HCT116 (cell line): Measurements from ENCODE around the gene TANC1. TPM values are rescaled to one million over a fixed set of nuclear protein-coding genes. Genes with fewer than 3 reads are reported as not detected.

Source experiments
- ATAC-seq: fragments of 200-7000 bp; cut with Tn5 transposase; 2 replicates; pipeline ENCODE4 v1.9.1; 2020; ENCODE audit warnings: mild to moderate bottlenecking, moderate library complexity
- BruUV-seq: library from RNA; stranded (reverse); fragments of 400-500 nt; replicated peaks from 2 replicates; lab custom pipeline; 2021; lab: Mats Ljungman, UMichigan
- CTCF ChIA-PET: fragments of 300-600 bp; sonication (Branson Sonifier 250); formaldehyde crosslinking; loops from one replicate; lab custom pipeline; 2021; ENCODE audit warnings: antibody characterized with exemption; lab: Charles Lee
- POLR2A ChIA-PET: fragments of 300-600, 350-600 bp; sonication (Branson Sonifier 250); formaldehyde crosslinking; loops from one replicate; lab custom pipeline; 2021; ENCODE audit warnings: antibody characterized with exemption; lab: Charles Lee
- RAD21 ChIA-PET, 2 experiments: fragments of 300-600 bp; sonication (Branson Sonifier 250); formaldehyde crosslinking; loops; one replicate each; lab custom pipeline; 2023; ENCODE audit warnings: low total read pairs in 2 of 2; ENCODE audit not compliant: uncharacterized antibody in 2 of 2, unreplicated experiment in 2 of 2, low non-redundant PET in 1 of 2; lab: Charles Lee
- DNase-seq: peaks from one replicate; pipeline ENCODE4 v3.0.0-alpha.2; 2010; ENCODE audit warnings: low read depth, low spot score
- H2AFZ ChIP-seq: fragments of 200-600 bp; shearing (Covaris generic), sonication (generic); 2 replicates; pipeline ENCODE4 v1.6.1; 2017; ENCODE audit warnings: low read depth, mixed run types, mixed read lengths, antibody characterized with exemption, low read length; ENCODE audit not compliant: poor library complexity, severe bottlenecking
- H3K27ac ChIP-seq: 2 replicates; pipeline ENCODE4 v1.5.1; 2012; ENCODE audit warnings: low read depth, low read length
- H3K27me3 ChIP-seq: fragments of 200-600 bp; sonication (generic); 2 replicates; pipeline ENCODE4 v1.6.1; 2016; ENCODE audit warnings: mixed run types, low read length, mixed read lengths; ENCODE audit not compliant: insufficient read depth
- H3K36me3 ChIP-seq, 2 experiments: fragments of 200-500 bp in 1 of 2; fragments of 200-600 bp in 1 of 2; sonication (Bioruptor generic) in 1 of 2; sonication (generic) in 1 of 2; 2 replicates each; pipeline versions ENCODE4 v1.5.1 to v1.6.1; 2014 to 2016; ENCODE audit warnings: low read length in 2 of 2, inconsistent platforms in 1 of 2, mixed read lengths in 1 of 2, mixed run types in 1 of 2; ENCODE audit not compliant: insufficient read depth in 2 of 2, control insufficient read depth in 1 of 2
- H3K4me1 ChIP-seq, 2 experiments: fragments of 200-600 bp in 1 of 2; sonication (generic) in 1 of 2; 2 replicates each; pipeline versions ENCODE4 v1.5.1 to v1.6.1; 2012 to 2017; ENCODE audit warnings: low read length in 2 of 2, inconsistent platforms in 1 of 2, mild to moderate bottlenecking in 1 of 2, mixed read lengths in 1 of 2, mixed run types in 1 of 2, moderate library complexity in 1 of 2; ENCODE audit not compliant: insufficient read depth in 2 of 2, control insufficient read depth in 1 of 2
- H3K4me2 ChIP-seq: fragments of 200-600 bp; sonication (generic); 2 replicates; pipeline ENCODE4 v1.6.1; 2017; ENCODE audit warnings: mixed run types, low read length, mixed read lengths
- H3K4me3 ChIP-seq, 2 experiments: fragments of 200-600 bp in 1 of 2; sonication (generic) in 1 of 2; replicated peaks in 1 of 2; 2 replicates each; pipeline ENCODE4 v1.5.1; 2011 to 2016; ENCODE audit warnings: low read length in 2 of 2, control low read depth in 1 of 2, low read depth in 1 of 2, mild to moderate bottlenecking in 1 of 2, mixed read lengths in 1 of 2, mixed run types in 1 of 2
- H3K79me2 ChIP-seq: fragments of 200-600 bp; sonication (generic); 2 replicates; pipeline ENCODE4 v1.6.1; 2017; ENCODE audit warnings: mild to moderate bottlenecking, mixed run types, low read length, moderate library complexity, mixed read lengths; ENCODE audit not compliant: insufficient read depth
- H3K9ac ChIP-seq: fragments of 200-600 bp; sonication (generic); 2 replicates; pipeline ENCODE4 v1.6.1; 2016; ENCODE audit warnings: low read length, mixed read lengths
- H3K9me2 ChIP-seq: fragments of 200-600 bp; sonication (generic), shearing (Covaris generic); 2 replicates; pipeline ENCODE4 v1.6.1; 2017; ENCODE audit warnings: mixed run types, mild to moderate bottlenecking, moderate library complexity; ENCODE audit not compliant: insufficient read depth
- H3K9me3 ChIP-seq, 2 experiments: fragments of 200-500 bp in 1 of 2; fragments of 200-600 bp in 1 of 2; sonication (Bioruptor generic) in 1 of 2; sonication (generic) in 1 of 2; 2 replicates each; pipeline ENCODE4 v1.6.1; 2014 to 2017; ENCODE audit warnings: low read length in 2 of 2, mixed read lengths in 2 of 2, inconsistent platforms in 1 of 2, low read depth in 1 of 2, mild to moderate bottlenecking in 1 of 2, mixed run types in 1 of 2, moderate library complexity in 1 of 2; ENCODE audit not compliant: control insufficient read depth in 1 of 2, insufficient read depth in 1 of 2
- H4K20me1 ChIP-seq: fragments of 200-600 bp; sonication (generic), shearing (Covaris generic); 2 replicates; pipeline ENCODE4 v1.6.1; 2017; ENCODE audit warnings: mixed run types, mild to moderate bottlenecking, moderate library complexity; ENCODE audit not compliant: insufficient read depth
- CBX3 ChIP-seq: IDR thresholded peaks from 2 replicates; pipeline ENCODE4 v1.6.1; 2012; ENCODE audit warnings: low read depth
- EGR1 ChIP-seq: IDR thresholded peaks from 2 replicates; pipeline ENCODE4 v1.6.1; 2012; ENCODE audit warnings: low read depth
- ELF1 ChIP-seq: IDR thresholded peaks from 2 replicates; pipeline ENCODE4 v1.6.1; 2012; ENCODE audit warnings: low read depth, borderline replicate concordance
- EZH2 ChIP-seq: fragments of 200-600 bp; sonication (generic); IDR thresholded peaks from 2 replicates; pipeline ENCODE4 v1.6.1; 2017; ENCODE audit warnings: antibody characterized with exemption, mixed run types
- FOSL1 ChIP-seq: IDR thresholded peaks from 2 replicates; pipeline ENCODE4 v1.6.1; 2012; ENCODE audit warnings: low read depth
- JUND ChIP-seq: IDR thresholded peaks from 2 replicates; pipeline ENCODE4 v1.6.1; 2012
- MAX ChIP-seq: IDR thresholded peaks from 2 replicates; pipeline ENCODE4 v1.6.1; 2012
- POLR2AphosphoS5 ChIP-seq: IDR thresholded peaks from 2 replicates; pipeline ENCODE4 v1.6.1; 2011; ENCODE audit warnings: mild to moderate bottlenecking, low read depth, low read length, moderate library complexity
- SIN3A ChIP-seq: IDR thresholded peaks from 2 replicates; pipeline ENCODE4 v1.6.1; 2012; ENCODE audit warnings: low read depth
- YY1 ChIP-seq: IDR thresholded peaks from 2 replicates; pipeline ENCODE4 v1.6.1; 2011; ENCODE audit warnings: low read length, low read depth, moderate library complexity, mild to moderate bottlenecking; ENCODE audit not compliant: insufficient replicate concordance; ENCODE audit errors: extremely low read depth
- ZBTB33 ChIP-seq: IDR thresholded peaks from 2 replicates; pipeline ENCODE4 v1.6.1; 2011; ENCODE audit warnings: mild to moderate bottlenecking, low read length, moderate library complexity; ENCODE audit not compliant: insufficient replicate concordance; ENCODE audit errors: extremely low read depth
- intact Hi-C: fragments of 100-400 bp; cut with micrococcal nuclease; formaldehyde crosslinking; loops from 2 replicates; pipeline ENCODE4 v1.10.0; 2022
- total RNA-seq: library from RNA; stranded (reverse); gene quantifications from one replicate; pipeline ENCODE4 v1.2.1, GENCODE V29; 2021; ENCODE audit not compliant: unreplicated experiment
- TF ChIP-seq, protein P1 (sequence below): IDR thresholded peaks from 2 replicates; pipeline ENCODE4 v1.6.1; 2012

The TANC1 gene
- total RNA-seq, 1 experiment from 2014 or later, result 15.1 TPM

- BruUV-seq, result no TSS peak
- no peaks in the 10 kb centered on the region for H3K27me3 ChIP-seq
- peaks cover 13 to 27% of the 10 kb centered on the region in 2 experiments; a peak in 3 of 4 replicates for H3K4me1 ChIP-seq
- DNase-seq, result no peak
- no peaks in the 10 kb centered on the region for H3K9me2 ChIP-seq
- H4K20me1 ChIP-seq, result no peaks in the 10 kb centered on the region
- no peak overlapping the region for H3K4me2 ChIP-seq
- no peaks in the 10 kb centered on the region for H3K9me3 ChIP-seq
- ChIA-PET POLR2A (no interaction called here), CTCF (no interaction called here), RAD21 (no interaction called here)
- no peaks in the 10 kb centered on the region for H3K36me3 ChIP-seq
- intact Hi-C loops, result no loop called here
- peak overlapping the region; percentile 16 for H2AFZ ChIP-seq
- no peak overlapping the region for H3K27ac ChIP-seq
- no peaks in the 10 kb centered on the region for H3K79me2 ChIP-seq
- H3K4me3 ChIP-seq, result no peak overlapping the region
- TF ChIP-seq CBX3 (no peak), YY1 (no peak), EGR1 (no peak), MAX (no peak), ELF1 (no peak)
- TF ChIP-seq, protein P1, sequence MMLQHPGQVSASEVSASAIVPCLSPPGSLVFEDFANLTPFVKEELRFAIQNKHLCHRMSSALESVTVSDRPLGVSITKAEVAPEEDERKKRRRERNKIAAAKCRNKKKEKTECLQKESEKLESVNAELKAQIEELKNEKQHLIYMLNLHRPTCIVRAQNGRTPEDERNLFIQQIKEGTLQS, result no peak
- no peak for ATAC-seq
- no peak overlapping the region for H3K9ac ChIP-seq
These were observed 45.3 kb upstream of the TANC1 start for GRCh38 chr2:158923180-158923594.

DNA sequence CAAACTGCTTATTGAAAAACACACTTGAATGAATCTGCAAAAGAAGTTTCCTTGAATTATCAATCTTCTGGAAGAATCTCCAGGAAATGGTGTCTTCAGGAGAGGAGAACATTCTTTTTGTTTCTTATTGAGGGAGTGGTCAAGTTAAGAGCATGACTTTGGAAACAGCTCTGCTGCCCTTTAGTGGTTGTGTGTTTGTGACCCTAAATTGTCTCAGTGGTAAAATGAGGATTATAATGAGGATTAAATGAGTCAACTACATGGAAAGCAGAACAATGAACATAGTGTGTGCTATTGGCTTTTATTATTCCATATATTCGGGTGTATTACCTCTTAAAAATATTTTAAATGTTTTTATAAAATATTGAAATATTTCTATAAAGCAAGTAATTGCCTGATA lies 44.8 kb upstream of the TANC1 start:
- no peak overlapping the region for H3K9ac ChIP-seq
- TF ChIP-seq FOSL1, result no peak
- TF ChIP-seq SIN3A, result no peak
- TF ChIP-seq POLR2AphosphoS5, result no peak
- TF ChIP-seq EZH2, result no peak
- no peak for TF ChIP-seq EGR1
- TF ChIP-seq JUND, result no peak
- TF ChIP-seq ZBTB33, result no peak
- TF ChIP-seq, protein P1, result no peak
- TF ChIP-seq, all 23 proteins: peak for 0
- CTCF ChIA-PET, result no interaction called here
- Histone ChIP-seq H3K4me2 (no peak overlapping the region), H2AFZ (no peak overlapping the region), H3K9me2 (no peaks in the 10 kb centered on the region), H3K27ac (no peak overlapping the region), H3K36me3 (no peaks in the 10 kb centered on the region), H3K4me1 (peaks cover 13 to 27% of the 10 kb centered on the region in 2 experiments; a peak in 3 of 4 replicates), H4K20me1 (no peaks in the 10 kb centered on the region), H3K9me3 (no peaks in the 10 kb centered on the region), H3K4me3 (no peak overlapping the region), H3K79me2 (no peaks in the 10 kb centered on the region), H3K27me3 (no peaks in the 10 kb centered on the region)
- no peak for DNase-seq
- intact Hi-C loops, result no loop called here
- BruUV-seq, result no TSS peak
- no peak for ATAC-seq
- RAD21 ChIA-PET, result no interaction called here
- POLR2A ChIA-PET, result no interaction called here
